NK-92 (cell line): ENCODE measurements around the gene ZNF500.
"Not testable (repeated sequence)": the region's sequence is repeated elsewhere in the genome, so short reads cannot be mapped to it uniquely, and the experiment has no call there.

Experiments used
- DNase-seq: peaks from one replicate; lab custom pipeline; 2025; ENCODE audit not compliant: unreplicated experiment; lab: John Stamatoyannopoulos, UW

ZNF500 gene

DNA sequence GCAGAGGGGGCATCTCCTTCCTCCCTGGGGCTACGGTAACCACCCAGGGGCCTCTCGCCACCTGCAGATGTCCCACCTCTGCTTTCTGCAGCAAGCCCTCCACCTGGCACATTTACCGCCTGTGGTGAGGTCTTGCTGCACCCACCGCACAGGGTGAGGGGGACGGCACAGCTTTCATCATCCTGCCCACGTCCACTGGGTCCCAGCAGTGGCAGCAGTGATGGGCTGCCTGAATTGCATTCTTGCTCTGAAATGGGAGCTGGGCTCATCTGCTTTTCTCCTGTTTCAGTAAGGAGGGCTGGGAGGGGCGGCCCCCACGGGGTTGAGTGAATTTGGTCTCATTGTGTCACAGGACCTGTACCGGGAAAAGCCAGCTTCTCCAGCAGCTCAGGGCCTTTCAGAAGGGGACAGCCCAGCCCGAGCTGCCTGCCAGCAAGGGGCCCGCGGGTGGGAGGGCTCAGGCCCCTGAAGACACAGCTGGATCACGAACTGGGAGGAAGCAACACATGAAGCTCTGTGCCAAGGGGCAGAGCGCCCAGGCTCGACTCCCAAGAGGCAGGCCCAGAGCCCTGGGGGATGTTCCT is 19.9 kb downstream of the ZNF500 start:
- no peak for DNase-seq

DNA sequence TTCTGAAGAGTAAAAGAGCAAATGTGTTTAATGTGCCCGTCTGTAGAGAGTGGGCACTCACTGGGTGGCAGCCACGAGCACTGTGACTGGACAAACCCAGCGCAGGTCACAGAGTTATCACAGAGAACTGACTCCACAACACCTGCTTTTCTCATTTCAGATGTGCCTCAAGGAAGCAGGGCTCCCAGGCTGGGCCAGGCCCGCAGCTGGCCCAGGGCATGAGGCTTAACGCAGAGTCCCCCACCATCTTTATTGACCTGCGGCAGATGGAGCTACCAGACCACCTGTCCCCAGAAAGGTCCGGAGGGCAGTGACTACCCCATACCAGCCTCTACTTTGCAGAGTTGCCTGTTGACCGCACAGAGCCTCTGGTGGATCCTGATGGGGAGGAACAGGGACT is 20.7 kb downstream of the ZNF500 start:
- no peak for DNase-seq

DNA sequence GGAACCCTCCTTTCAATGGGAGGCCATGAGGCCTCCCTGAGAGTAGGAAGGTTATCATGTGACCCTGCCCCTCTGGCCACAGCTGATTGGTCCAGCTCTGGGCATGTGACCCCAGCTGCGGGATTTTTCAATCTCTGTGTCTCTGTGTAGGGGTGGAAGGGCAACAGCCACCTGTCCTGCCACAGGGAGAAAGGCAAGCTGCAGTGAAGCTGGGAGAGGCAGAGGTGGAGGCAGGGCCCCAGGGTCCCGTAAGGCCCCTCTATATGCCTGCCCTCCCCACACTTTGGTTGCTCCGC is 21.7 kb downstream of the ZNF500 start:
- DNase-seq: no peak

DNA sequence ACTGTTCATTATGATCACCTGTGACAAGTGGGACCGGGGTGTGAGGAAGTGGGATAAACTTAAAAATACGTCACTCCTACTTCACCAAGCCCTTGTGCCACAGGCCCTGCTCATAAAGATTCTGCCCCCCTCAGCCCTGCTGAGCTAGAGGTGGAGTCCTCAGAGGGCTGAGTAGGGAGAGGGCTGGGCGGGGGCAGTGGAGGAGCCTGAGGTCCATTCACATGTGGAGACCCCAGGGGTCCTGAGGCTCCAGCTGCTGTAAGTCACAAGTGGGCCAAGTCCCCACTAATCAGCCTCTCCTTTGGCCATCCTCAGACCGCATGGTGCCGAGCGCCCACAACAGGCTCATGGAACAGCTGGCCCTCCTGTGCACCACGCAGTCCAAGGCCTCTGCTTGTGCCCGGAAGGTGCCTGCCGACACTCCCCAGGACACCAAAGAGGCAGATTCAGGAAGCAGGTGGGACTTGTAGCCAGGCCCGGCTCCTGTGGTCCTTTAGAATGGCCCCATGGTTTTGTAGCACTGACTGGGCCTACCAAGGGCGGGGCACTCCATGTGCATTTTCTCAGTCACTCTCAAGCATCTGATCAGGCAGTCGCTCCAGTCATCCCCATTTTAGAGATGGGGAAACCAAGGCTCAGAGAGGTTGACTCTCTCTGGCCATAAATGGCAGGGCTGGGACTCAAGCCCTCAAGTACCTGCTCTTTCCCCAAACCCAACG is 22.2 kb downstream of the ZNF500 start:
- no peak for DNase-seq

DNA sequence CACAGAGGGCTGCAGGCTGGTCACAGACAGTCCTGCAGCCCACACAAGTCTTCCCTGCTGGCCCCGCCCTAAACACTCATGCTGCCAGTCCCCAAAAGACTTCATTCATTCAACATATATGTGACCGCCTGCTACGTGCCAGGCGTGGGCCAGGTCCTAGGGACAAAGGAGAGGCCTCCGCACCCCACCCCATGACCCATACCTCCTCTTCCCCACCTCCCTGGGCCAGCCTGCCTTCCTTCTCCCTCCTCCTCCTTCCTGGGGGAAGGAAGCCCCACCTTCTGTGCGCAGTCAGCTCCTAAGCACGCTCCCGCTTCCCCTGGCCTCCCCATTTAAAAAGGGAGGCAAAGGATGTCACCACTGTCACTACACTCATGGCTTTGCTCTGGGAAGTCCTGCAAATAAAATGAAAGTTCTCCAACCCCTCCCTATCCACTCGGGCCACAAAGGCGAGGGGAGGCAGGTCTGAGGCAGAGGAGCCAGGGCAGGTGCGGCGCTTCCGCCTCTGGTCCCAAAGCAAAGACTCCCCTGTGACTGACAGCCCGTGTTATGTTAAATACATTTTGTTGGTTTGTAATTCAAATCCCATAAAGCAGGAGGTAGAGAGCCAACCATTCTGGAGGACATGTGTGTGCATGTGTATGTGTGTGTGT is 23.6 kb downstream of the ZNF500 start:
- DNase-seq: no peak

DNA sequence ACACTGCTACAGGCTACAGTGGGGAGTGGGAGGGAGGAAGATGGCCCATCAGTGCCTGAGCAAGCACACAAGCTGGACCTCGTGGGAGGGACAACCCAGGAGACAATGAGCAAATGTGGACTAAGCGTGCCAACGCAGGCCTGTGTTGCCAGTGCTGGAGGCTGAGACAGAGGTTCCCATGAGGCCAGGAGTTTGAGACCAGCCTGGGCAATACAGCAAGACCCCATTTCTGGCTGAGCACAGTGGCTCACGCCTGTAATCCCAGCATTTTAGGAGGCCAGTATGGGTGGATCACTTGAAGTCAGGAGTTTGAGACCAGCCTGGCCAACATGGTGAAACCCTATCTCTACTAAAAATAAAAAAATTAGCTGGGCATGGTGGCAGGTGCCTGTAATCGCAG is 28.6 kb downstream of the ZNF500 start:
- DNase-seq: not testable (repeated sequence)

DNA sequence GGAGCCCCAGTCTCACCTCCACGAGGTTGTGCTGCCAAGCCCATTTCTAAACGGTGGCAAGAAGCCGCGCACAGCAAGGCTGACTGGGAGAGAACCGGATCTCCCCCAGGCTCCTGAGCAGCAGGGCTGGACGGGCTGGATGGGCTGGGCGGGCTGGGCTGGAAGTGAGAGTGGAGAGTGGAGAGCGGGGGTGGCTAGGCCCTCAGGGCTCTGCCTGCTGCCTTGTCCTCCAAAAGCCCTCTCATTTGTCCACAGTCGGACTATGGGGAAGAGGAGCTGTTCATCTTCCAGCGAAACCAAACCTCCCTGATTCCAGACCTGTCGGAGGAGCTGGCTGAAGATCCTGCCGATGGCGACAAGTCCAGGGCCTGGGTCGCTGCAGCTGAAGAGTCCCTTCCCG is 29.4 kb downstream of the ZNF500 start:
- DNase-seq: no peak

DNA sequence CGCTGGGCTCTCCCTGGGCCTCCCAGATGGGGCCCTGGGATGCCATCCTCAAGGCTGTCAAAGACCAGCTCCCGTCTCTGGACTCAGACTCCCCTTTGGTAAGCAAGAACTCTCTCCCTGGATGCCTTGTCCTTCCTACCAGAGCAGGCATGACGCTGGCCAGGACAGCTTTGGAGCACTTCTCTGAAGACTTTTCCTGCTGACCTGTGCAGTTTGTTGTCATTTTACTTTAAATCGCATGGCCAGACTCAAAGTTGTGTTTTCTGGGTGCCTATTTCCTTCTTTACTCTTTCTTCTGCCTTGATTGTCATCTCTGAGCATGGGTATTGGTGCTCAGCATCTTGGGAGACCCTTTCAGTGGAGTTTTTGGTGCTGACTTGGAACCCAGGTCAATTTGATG is 30.4 kb downstream of the ZNF500 start:
- DNase-seq: no peak

DNA sequence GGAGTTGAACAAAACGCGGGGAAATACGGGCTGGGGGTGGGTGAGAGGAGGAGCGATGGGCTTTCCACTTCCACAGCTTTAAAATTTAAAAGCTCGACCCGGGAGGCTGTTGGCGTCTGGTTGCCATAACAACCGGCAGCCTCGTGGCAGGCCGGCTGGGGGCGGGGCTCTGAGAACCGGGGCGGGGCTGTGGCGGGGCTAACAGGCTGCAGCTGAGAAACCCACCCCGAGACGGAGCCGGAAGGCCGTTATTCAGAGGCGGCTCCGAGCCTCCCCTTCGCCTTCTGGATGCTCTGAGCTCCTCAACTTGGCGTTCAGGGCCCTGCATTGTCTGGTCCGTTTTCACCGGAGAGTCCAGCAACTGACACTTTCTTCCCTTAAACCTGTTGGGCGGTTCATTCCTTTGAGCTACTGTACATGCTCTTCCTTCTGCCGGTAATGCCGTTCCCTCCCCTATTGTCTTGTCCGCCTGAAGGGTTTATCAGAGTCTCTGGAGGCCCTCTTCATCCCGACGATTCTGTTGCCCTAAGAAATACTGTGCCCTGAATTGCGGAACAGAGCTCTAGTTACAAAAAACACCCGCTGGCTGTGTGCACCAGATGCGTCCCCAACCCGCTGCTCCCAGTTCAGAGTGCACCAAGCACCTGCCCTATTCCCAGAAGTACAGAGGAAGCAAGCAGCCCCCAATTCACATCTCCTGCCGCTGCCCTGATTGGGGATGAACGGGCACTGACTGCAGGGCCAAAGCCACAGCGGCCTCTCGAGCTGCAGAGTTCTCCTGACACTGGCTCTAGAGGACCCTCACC is 32.0 kb downstream of the ZNF500 start:
- DNase-seq: peak; percentile 63

DNA sequence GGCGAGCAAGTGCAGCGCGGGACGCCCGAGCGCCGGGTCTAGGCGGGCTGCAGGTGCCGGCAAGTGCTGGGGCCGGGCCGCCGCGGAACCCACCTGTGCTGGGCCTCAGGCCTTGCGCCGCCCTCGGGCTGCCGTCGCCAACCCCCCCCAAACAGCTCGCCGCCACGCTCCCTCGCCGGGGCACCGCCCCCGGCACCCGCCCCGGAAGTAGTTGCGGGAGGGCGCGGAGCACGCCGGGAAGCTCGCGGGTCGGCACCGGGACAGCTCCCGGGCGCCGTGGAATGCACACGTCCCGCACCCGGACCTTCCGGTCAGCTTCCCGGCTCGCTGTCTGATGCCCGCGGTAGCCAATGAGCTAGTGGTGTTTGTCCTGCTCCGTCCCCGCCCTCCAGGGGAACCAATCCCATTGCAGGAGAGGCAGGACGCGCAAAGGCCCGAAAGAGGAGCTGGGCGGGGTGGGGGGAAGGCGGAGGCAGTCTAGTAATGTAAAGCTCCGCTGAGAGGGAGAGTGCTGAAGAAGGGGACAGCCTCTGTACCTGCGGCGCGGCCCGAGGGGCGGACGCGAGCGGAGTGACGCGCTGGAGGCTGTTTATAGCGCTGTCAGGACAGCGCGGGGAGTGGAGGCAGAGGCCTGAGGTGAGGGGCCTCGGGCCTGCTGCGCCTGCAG is 32.8 kb downstream of the ZNF500 start, which contains the start of the genes ANKS3 and DNAAF8:
ANKS3 (minus strand) TSS at position 209 of the 667 bp plus-strand sequence. CDS start 4,122 bp downstream, outside the sequence.
DNAAF8 (plus strand) TSS at position 475 of the 667 bp plus-strand sequence. CDS start 1,978 bp downstream, outside the sequence.
- no peak for DNase-seq

DNA sequence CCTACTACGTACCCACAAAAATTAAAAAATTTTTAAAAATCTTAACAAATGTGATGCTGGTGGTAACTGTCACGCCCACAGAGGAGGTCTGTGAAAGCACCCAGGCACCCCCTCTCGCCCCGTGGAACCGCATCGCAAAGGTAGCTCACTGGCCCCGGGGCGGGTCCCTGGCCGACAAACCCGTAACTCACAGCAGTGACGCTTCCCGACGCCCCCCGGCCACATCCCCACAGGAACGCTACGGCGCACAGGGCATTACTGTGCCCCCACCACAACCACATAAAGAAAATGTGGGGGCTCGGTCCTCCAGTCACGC is 33.3 kb downstream of the ZNF500 start:
- no peak for DNase-seq

DNA sequence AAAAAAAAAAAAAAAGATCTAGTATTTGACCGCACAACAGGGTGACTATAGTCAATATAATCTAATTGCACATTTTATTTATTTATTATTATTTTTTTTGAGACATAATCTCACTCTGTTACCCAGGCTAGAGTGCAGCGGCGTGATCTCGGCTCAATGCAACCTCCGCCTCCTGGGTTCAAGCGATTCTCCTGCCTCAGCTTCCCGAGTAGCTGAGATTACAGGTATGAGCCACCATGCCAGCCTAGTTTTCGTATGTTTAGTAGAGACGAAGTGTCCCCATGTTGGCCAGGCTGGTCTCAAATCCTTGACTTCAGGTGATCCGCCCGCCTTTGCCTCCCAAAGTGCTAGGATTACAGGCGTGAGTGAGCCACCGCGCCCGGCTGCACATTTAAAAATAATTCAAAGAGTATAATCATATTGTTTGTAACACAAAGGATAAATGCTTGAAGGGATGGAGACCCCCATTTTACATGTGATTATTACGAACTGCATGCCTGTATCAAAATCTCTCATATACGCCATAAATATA is 33.7 kb downstream of the ZNF500 start:
- DNase-seq: no peak

DNA sequence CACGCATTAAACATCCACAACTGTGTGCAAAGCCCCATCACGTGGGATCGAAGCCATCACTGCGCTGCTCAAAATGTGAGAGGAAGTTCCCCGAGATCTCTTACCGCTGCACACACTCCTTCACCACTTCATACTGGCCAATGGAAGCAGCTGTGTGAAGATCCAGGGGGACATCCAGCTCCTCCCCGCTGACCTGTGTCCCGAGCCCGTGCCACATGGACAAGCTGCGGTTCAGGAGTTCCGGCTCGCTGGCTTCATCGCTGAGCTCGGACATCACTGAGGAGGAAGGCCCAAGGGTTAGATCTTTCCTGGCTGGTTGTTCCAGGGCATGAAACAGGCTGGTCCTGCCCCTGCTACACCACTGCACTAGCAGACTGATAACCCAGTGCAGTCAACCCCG is 37.1 kb downstream of the ZNF500 start:
- no peak for DNase-seq

DNA sequence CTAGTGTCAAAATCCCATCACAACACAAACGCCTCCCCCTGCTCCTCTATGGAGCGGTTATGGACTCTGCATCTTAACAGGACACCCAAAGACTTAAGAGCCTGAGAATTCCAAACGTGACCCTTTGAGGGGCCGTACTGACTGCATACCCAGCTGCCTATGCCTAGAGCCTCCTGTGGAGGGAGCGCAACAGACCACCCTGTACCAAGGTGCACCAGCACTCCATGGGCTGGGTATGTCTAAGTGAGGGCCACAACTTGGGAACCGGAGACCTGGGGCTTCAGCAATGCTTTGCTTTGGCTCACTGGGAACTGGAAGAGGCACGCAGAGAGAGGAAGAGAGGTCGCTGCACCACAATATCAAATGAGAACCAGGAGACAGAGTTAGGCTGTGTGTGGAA is 38.3 kb downstream of the ZNF500 start:
- DNase-seq: no peak

DNA sequence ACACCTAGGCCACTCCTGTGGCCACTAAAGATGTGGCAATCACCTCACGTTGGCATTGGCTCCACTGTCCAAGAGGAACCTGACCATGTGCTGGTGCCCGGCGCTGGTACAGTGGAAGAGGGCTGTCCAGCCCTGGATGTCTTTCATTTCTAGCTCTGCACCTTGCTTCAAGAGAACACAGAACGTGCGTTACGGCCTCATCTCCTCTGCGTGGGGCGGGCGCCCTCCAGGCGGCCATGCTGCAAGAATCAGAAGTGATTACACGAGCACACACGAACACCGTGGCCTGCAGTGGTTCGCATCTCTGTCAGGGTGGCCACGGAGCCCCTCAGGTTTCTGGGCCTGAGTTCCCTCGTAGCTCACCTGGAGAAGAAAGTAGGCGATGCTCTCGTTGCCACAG is 40.3 kb downstream of the ZNF500 start:
- DNase-seq: no peak

DNA sequence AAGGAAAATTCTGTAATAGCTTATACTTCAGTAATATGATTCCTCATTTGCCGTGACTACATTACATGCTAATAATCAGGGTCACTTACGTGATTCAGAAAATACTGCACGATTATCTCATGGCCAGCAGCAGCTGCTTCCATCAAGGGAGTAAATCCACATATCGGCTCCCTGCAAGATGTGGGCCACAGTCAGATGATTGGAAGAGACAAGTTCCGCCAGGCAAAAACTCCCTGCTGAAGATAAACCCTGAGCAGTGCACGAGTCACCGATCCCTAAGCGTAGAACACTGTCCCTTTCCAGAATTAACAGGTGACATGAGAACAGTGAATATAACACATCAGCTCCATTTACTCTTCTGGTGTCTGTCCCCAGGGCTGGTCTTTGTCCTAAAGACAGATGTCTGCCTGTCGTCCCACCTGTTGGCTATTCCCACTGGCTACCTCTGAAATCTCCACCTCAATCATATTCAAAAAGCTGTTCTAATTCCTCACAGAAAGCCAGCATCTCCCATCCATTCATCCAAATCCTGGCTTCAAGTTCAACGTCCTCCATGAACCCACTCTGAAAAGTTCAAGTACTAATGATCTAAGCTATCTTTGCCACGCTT is 42.2 kb downstream of the ZNF500 start:
- DNase-seq: no peak

DNA sequence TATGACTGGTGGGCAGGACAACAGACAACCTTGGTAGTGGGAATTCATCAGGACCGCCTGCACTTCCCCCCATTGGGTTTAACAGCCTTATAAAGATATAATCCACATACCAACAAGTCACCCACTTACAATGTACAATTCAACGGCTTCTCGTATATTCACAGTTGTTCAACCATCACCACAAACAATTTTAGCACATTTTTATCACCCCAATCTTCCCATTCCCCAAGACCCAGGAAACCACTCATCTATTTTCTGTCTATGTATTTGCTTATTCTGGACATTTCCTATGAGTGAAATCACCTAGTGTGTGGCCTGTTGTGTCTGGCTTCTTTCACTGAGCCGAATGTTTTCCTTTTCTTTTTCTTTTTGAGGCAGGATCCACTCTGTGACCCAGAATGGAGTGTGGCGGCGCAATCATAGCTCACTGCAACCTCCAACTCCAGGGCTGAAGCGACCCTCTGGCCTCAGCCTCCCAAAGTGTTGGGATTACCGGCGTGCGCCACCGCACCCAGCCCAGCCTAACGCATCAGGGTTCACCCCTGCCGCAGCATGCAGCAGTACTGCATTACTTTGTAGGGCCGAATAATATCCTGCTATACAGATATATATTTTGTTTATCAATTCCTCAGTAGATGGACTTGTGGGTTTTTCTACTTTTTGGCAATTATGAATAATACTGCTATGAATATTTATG is 43.7 kb downstream of the ZNF500 start:
- no peak for DNase-seq

DNA sequence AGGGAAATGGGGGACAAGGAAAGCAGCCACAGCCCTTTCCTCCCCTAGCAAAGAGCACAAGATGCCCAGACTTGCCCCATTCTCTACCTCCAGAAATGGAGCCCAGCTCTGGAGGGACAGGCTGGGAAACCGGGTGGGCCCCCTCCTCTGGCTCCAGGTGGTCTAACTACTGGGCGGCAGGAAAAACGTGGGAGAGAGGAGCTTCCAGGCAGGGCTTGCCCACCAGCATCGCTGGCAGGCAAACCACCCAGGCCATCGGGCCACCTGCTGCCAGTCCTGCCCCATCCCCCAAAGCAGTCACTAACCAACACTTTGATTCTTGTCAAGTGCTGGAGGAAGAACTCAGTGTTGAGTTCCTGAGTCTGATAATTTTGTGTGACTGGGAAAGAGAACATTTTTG is 48.5 kb downstream of the ZNF500 start:
- no peak for DNase-seq

DNA sequence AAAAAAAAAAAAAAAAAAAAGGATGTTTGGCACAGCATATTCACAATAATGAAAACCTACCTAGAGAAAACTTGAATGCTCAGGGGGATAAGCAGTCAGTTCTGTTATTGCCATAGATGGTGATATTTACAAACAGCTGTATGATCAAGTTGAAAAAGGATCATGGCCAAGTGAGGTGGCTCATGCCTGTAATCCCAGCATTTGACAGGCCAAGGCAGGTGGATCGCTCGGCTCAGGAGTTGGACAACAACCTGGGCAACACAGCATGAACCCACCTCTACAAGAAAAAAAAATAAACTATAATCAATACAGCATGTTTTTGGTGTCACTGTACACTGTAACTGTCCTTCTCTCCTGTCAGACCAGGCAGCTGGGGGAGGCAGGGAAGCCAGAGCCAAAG is 52.0 kb downstream of the ZNF500 start:
- DNase-seq: no peak
